HG02623 (cell line): ENCODE results near the gene LIMA1.
"Not testable (repeated sequence)": the region's sequence is repeated elsewhere in the genome, so short reads cannot be mapped to it uniquely, and the experiment has no call there.

Experiments
- ATAC-seq: cut with Tn5 transposase; IDR thresholded peaks from one replicate; pipeline ENCODE4 v1.9.1; 2021; ENCODE audit warnings: moderate library complexity; ENCODE audit not compliant: unreplicated experiment

LIMA1 gene

GRCh38 chr12:50148011-50148410, 135.3 kb downstream of the LIMA1 start:
- ATAC-seq, result not testable (repeated sequence)

DNA sequence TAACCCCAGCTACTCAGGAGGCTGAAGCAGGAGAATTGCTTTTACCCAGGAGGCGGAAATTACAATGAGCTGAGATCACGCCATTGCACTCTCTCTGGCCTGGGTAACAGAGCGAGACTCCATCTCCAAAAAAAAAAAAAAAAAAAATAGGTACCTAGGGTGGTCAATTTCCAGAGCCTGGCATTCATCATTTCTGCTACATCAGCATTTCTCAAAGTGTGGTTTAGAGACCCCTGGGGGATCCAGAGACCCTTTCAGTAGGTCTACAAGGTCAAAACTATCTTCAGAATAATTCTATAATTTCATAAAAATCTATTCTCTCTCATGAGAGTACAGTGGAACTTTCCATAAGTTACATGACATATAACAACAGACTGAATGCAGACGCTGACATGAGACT, 136.0 kb downstream of the LIMA1 start:
- ATAC-seq, result no peak

DNA sequence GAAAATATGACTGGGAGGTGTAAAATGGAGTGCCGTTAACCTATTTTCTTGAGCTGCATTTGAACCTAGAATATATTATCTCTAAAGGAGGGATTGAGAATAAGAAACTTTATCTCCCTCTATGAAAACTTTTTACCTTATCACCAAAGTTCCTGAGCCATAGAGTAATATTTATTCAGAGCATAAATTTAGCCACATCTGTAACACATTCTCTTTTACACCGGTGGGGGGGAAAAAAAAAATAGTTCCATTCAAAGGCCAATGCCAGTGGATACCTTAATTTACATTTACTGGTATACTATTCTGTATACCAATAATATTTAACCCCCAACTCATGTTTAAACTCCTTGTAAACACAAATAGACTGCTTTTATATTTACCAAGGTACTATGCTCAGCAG, 137.9 kb downstream of the LIMA1 start:
- no peak for ATAC-seq

DNA sequence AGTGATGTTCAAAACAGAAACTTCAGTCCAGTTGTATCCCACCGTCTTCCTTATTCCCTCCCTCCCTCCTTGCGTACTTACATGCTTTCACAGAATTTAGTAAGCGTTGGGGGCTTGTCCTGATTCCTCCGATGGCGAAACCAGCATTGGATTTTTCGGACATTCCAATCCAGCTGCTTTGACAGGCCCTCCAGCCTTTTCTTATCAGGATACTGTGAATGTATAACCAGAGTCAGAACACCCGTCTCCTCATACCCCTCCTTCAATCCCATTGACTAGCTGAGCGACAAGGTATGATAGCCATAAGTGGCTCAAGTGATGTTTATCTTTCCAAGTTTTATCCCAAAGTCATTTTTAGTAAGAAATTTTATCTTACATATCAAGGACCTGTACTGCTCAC, 140.3 kb downstream of the LIMA1 start:
- no peak for ATAC-seq

DNA sequence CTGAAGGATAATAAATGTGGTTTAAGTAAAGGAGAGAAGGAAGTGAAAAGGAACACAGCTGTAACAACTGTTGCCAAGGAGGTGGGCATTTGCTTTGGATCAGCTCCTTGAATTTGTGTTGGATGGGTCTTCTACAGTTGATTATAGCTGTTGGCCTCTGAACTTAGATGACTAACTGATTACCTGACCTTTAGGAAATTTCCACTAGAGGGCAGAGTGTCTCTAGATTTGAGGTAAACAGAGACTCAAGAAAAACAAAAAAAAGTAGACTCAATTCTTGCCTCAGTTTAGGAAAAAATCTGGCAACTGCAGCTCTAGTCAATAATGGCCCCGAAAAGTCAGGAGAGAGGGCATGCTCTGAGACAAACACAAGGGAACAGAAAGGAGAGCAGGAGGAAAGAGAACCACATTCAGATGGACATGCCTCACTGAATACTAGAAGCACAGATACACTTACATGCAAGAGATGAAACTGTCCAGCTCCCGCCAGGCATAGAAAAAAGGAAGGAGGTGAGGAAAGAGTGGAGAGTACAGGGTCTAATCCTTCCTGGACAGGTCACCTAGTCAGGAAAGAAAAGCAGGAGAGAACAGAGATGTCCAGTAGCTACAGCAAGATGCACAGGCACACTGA, 150.7 kb downstream of the LIMA1 start:
- no peak for ATAC-seq

- no peak for ATAC-seq
These were observed 154.0 kb downstream of the LIMA1 start for GRCh38 chr12:50129290-50129689.

DNA sequence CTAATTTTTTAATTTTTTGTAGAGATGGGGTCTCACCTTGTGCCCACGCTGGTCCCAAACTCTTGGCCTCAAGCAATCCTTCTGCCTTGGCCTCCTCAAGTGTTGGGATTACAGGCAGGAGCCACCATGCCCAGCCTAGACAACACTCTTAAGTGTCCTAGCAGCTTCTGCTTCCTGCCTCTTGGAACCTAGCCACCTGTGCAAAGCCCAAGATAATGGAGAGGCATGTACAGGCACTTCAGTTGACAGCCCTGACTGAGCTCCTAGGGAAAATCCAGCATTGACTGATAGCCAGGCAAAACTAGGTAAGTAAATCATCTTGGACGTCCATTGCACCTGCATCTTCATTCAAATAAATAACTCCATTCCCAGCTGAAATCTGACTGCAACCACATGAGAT, 155.8 kb downstream of the LIMA1 start:
- ATAC-seq, result no peak
